BLaER1 (cell line): ENCODE measurements around the gene REV1.
"Not testable (repeated sequence)": the region's sequence is repeated elsewhere in the genome, so short reads cannot be mapped to it uniquely, and the experiment has no call there.

ENCODE experiments used
- H3K27ac ChIP-seq: shearing (Covaris generic); formaldehyde crosslinking; 2 replicates; pipeline ENCODE4 v1.8.1; 2022
- H3K27me3 ChIP-seq: shearing (Covaris generic); formaldehyde crosslinking; 2 replicates; pipeline ENCODE4 v1.8.1; 2022
- H3K36me3 ChIP-seq: shearing (Covaris generic); formaldehyde crosslinking; 2 replicates; pipeline ENCODE4 v1.8.1; 2022
- H3K4me1 ChIP-seq: shearing (Covaris generic); formaldehyde crosslinking; 2 replicates; pipeline ENCODE4 v1.8.1; 2022
- H3K4me2 ChIP-seq: shearing (Covaris generic); formaldehyde crosslinking; 2 replicates; pipeline ENCODE4 v1.8.1; 2022
- H3K4me3 ChIP-seq: shearing (Covaris generic); formaldehyde crosslinking; 2 replicates; pipeline ENCODE4 v1.8.1; 2022
- H3K9ac ChIP-seq: shearing (Covaris generic); formaldehyde crosslinking; 2 replicates; pipeline ENCODE4 v1.8.1; 2022
- H3K9me3 ChIP-seq: shearing (Covaris generic); formaldehyde crosslinking; 2 replicates; pipeline ENCODE4 v1.8.1; 2022
- H4K20me1 ChIP-seq: shearing (Covaris generic); formaldehyde crosslinking; 2 replicates; pipeline ENCODE4 v1.8.1; 2022
- Cebpa-rat ChIP-seq: shearing (Covaris generic); IDR thresholded peaks from 2 replicates; pipeline ENCODE4 v1.8.1; 2022

REV1 gene

GRCh38 chr2:99485824-99486223, 4.0 kb downstream of the REV1 start:
- Histone ChIP-seq H3K27ac (no peak overlapping the region), H3K4me2 (peak overlapping the region; percentile 36), H4K20me1 (peaks cover 86% of the 10 kb centered on the region)

DNA sequence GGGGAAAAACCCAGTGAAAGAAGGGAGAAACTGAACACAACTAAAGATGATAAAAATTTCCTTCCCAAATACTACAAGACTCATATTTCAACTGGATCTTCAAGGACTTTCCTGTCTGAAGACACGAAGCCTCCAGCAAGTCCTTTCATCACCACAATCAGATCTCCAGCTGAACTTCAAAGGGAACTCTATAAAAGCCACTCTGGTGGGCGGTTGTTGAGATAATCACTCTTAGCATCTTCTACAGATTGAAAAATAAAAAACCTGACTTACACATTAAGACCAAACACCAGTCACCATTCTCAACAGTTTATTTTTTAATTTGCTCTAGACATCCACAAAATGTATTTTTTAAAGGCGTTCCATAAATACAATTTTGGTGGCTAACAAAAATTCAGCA, 4.4 kb downstream of the REV1 start:
- peak overlapping the region; percentile 36 for H3K4me2 ChIP-seq

More at GRCh38 chr2:99485824-99486223, 4.0 kb downstream of the REV1 start:
- Histone ChIP-seq H3K9me3 (no peaks in the 10 kb centered on the region), H3K36me3 (peaks cover 10% of the 10 kb centered on the region), H3K9ac (no peak overlapping the region), H3K4me3 (no peak overlapping the region), H3K27me3 (no peaks in the 10 kb centered on the region), H3K4me1 (peaks cover 39% of the 10 kb centered on the region)
- no peak for TF ChIP-seq Cebpa-rat

GRCh38 chr2:99484205-99484604, 5.6 kb downstream of the REV1 start:
- Histone ChIP-seq H3K9me3 (no peaks in the 10 kb centered on the region), H3K4me1 (peaks cover 35% of the 10 kb centered on the region), H3K27ac (no peak overlapping the region), H3K4me2 (no peak overlapping the region), H4K20me1 (peaks cover 100% of the 10 kb centered on the region), H3K9ac (no peak overlapping the region), H3K4me3 (no peak overlapping the region), H3K27me3 (no peaks in the 10 kb centered on the region), H3K36me3 (peaks cover 14% of the 10 kb centered on the region)
- TF ChIP-seq Cebpa-rat, result no peak

More for the DNA sequence above, 4.4 kb downstream of the REV1 start:
- peaks cover 10% of the 10 kb centered on the region for H3K36me3 ChIP-seq
- TF ChIP-seq Cebpa-rat, result no peak
- H3K9me3 ChIP-seq, result no peaks in the 10 kb centered on the region
- H3K27me3 ChIP-seq, result no peaks in the 10 kb centered on the region
- no peak overlapping the region for H3K27ac ChIP-seq
- no peak overlapping the region for H3K4me3 ChIP-seq
- H3K9ac ChIP-seq, result no peak overlapping the region
- peaks cover 35% of the 10 kb centered on the region for H3K4me1 ChIP-seq
- H4K20me1 ChIP-seq, result peaks cover 91% of the 10 kb centered on the region

GRCh38 chr2:99481941-99482340, 7.9 kb downstream of the REV1 start:
- H3K9ac ChIP-seq, result no peak overlapping the region
- no peak for TF ChIP-seq Cebpa-rat
- peaks cover 100% of the 10 kb centered on the region for H4K20me1 ChIP-seq
- H3K27ac ChIP-seq, result no peak overlapping the region
- H3K4me3 ChIP-seq, result no peak overlapping the region
- no peak overlapping the region for H3K4me2 ChIP-seq
- H3K4me1 ChIP-seq, result peaks cover 18% of the 10 kb centered on the region
- H3K36me3 ChIP-seq, result peaks cover 19% of the 10 kb centered on the region
- no peaks in the 10 kb centered on the region for H3K27me3 ChIP-seq
- H3K9me3 ChIP-seq, result no peaks in the 10 kb centered on the region

GRCh38 chr2:99481527-99481926, 8.3 kb downstream of the REV1 start:
- no peak overlapping the region for H3K27ac ChIP-seq
- no peaks in the 10 kb centered on the region for H3K9me3 ChIP-seq
- H3K4me2 ChIP-seq, result no peak overlapping the region
- H4K20me1 ChIP-seq, result peaks cover 100% of the 10 kb centered on the region
- H3K9ac ChIP-seq, result no peak overlapping the region
- peaks cover 14% of the 10 kb centered on the region for H3K4me1 ChIP-seq
- no peak overlapping the region for H3K4me3 ChIP-seq
- no peak for TF ChIP-seq Cebpa-rat
- no peaks in the 10 kb centered on the region for H3K27me3 ChIP-seq
- peaks cover 23% of the 10 kb centered on the region for H3K36me3 ChIP-seq

DNA sequence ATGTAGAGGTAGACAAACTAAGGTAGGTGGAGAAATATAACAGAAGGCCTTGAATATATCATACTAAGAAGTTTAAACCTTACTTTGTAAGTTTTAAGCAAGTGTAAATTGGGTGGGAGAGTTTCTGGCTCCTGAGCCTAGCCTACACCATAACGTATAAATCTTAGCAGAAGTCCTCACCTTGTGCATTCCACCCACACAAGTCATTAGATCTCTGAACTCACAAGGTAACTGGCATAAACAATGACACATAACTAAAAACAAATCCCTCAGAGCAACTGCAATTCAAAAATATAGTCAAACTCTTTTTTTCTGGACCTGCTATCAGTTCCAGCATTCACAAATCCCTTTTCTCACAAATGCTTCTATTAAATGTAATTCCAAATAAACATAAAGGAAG, 9.4 kb downstream of the REV1 start:
- no peak for TF ChIP-seq Cebpa-rat
- Histone ChIP-seq H3K27ac (no peak overlapping the region), H3K4me2 (no peak overlapping the region), H3K36me3 (peaks cover 29% of the 10 kb centered on the region), H3K27me3 (no peaks in the 10 kb centered on the region), H3K9ac (no peak overlapping the region), H3K4me1 (peaks cover 2% of the 10 kb centered on the region), H3K4me3 (no peak overlapping the region), H3K9me3 (no peaks in the 10 kb centered on the region), H4K20me1 (peaks cover 100% of the 10 kb centered on the region)

DNA sequence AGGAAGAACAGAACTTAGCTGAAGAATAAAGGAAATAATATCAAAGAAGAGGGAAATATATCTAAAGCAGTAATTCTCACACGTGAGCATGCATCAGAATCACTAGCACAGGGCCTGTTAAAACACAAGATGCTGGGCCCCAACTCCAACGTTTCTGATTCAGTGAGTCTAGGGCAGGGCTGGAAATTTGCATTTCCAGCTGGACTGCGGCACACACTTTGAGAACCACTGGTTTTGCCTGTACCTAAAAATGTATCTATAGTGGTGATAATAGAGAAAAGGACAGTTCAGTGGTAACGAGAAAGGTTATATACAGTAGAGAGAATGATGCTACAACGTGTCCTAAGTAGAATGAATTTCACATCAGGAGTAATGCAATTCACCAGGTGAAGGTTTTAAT, 11.2 kb downstream of the REV1 start:
- H3K4me3 ChIP-seq, result no peak overlapping the region
- H3K27me3 ChIP-seq, result no peaks in the 10 kb centered on the region
- peaks cover 100% of the 10 kb centered on the region for H4K20me1 ChIP-seq
- TF ChIP-seq Cebpa-rat, result no peak
- no peak overlapping the region for H3K27ac ChIP-seq
- H3K36me3 ChIP-seq, result peaks cover 29% of the 10 kb centered on the region
- H3K4me1 ChIP-seq, result no peaks in the 10 kb centered on the region
- H3K9ac ChIP-seq, result no peak overlapping the region
- H3K4me2 ChIP-seq, result no peak overlapping the region
- no peaks in the 10 kb centered on the region for H3K9me3 ChIP-seq

DNA sequence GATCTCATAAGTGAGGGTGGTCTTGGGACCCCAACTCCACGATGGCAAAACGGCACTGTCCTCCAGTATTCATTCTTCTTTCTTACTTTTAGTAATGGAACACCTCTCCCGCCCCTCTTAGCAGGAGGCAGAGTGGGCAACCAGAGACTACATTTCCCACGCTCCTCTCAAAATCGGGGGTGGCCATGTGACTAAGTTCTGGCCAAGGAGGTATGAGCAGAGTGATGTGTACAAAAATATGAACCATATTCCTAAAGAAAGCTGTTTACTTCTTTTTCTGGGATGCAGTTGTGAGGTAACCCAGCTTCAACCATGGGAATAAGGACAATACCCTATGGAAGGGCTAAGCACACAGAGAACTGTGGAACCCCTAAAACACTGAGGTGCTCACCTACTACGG, 12.8 kb downstream of the REV1 start:
- Histone ChIP-seq H3K4me2 (no peak overlapping the region), H4K20me1 (peaks cover 100% of the 10 kb centered on the region), H3K9me3 (peaks cover 5% of the 10 kb centered on the region; the same call in 1 of the 2 replicates), H3K36me3 (peaks cover 34% of the 10 kb centered on the region), H3K4me1 (no peaks in the 10 kb centered on the region), H3K4me3 (no peak overlapping the region), H3K27me3 (no peaks in the 10 kb centered on the region), H3K9ac (no peak overlapping the region), H3K27ac (no peak overlapping the region)
- no peak for TF ChIP-seq Cebpa-rat

DNA sequence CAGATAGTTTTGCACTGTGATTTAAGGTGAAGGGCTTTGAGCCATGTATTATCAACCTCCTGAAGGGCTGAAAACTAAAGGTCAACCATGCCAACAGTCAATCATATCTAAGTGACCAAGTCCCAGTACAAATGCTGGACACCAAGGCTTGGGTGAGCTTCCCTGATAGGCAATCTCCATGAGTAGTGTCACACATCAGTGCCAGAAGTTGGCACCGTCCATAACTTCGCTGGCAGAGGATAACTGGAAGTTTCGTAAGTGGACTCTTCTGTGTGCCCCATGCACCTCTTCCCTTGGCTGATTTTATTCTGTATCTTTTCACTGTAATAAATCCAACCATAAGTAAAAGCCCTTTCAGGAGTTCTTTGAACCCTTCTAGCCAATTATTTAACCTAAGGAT, 13.2 kb downstream of the REV1 start:
- Histone ChIP-seq H3K9me3 (peaks cover 10% of the 10 kb centered on the region; the same call in 1 of the 2 replicates), H3K9ac (no peak overlapping the region), H3K27ac (no peak overlapping the region), H3K4me2 (no peak overlapping the region), H3K4me3 (no peak overlapping the region), H3K4me1 (no peaks in the 10 kb centered on the region), H4K20me1 (peaks cover 100% of the 10 kb centered on the region), H3K36me3 (peaks cover 34% of the 10 kb centered on the region), H3K27me3 (no peaks in the 10 kb centered on the region)
- TF ChIP-seq Cebpa-rat, result no peak

- H3K27ac ChIP-seq, H3K27me3 ChIP-seq, H3K4me3 ChIP-seq, H3K9ac ChIP-seq, H3K4me1 ChIP-seq, H3K4me2 ChIP-seq: not testable (repeated sequence)
- Histone ChIP-seq H3K36me3 (peaks cover 43% of the 10 kb centered on the region), H4K20me1 (peaks cover 100% of the 10 kb centered on the region), H3K9me3 (peaks cover 23% of the 10 kb centered on the region)
Observed at GRCh38 chr2:99475095-99475494, 14.7 kb downstream of the REV1 start.

- Histone ChIP-seq H3K9me3 (peaks cover 23% of the 10 kb centered on the region), H3K9ac (no peak overlapping the region), H3K36me3 (peaks cover 40% of the 10 kb centered on the region), H3K4me1 (no peaks in the 10 kb centered on the region), H4K20me1 (peaks cover 100% of the 10 kb centered on the region), H3K4me2 (no peak overlapping the region), H3K4me3 (no peak overlapping the region), H3K27me3 (no peaks in the 10 kb centered on the region), H3K27ac (no peak overlapping the region)
- no peak for TF ChIP-seq Cebpa-rat
Observed at GRCh38 chr2:99473518-99474083, 16.2 kb downstream of the REV1 start.
